ENCODE data around the gene PTPRG. TPM values are rescaled to one million over a fixed set of nuclear protein-coding genes. Genes with fewer than 3 reads are reported as not detected.

PTPRG gene
- total and polyA plus RNA-seq, 2 donors (not counting 3 experiments of a cell fraction or from before 2014, with no cell fraction given), result 8.9 to 39.1 TPM

- CTCF ChIA-PET, result no interaction called here
- no peak overlapping the region for H3K4me3 ChIP-seq (replicated peaks in 1 of 3; ENCODE audit: insufficient read depth in 1 of 3, low read depth in 1 of 3, low read length in 3 of 3)
- H3K27ac ChIP-seq (ENCODE audit: insufficient read depth, low read depth, low read length), result no peak overlapping the region
- no peaks in the 10 kb centered on the region for H4K20me1 ChIP-seq (replicated peaks; ENCODE audit: control insufficient read depth, extremely low read depth, insufficient read depth, low read length)
- H3K4me2 ChIP-seq (ENCODE audit: insufficient read depth, low read length), result no peak overlapping the region
- dilution Hi-C loops (cut with MboI; ENCODE audit: extremely low pct_ligation_motif_present, low sequenced_read_pairs) (no loop called here), intact Hi-C loops (cut with micrococcal nuclease) (no loop called here)
- no peak overlapping the region for H3K9ac ChIP-seq (replicated peaks; ENCODE audit: extremely low read depth, insufficient read depth, low read length)
- no peaks in the 10 kb centered on the region for H3K9me3 ChIP-seq (replicated peaks; ENCODE audit: control insufficient read depth, insufficient read depth, low read length)
- no peaks in the 10 kb centered on the region for H3K9me1 ChIP-seq (replicated peaks; ENCODE audit: control insufficient read depth, extremely low read depth, insufficient read depth, low read length)
- no peak overlapping the region for H2AFZ ChIP-seq (ENCODE audit: low read depth, low read length)
- DNase-seq (ENCODE audit: low read depth, low spot score), result no peak
- POLR2A ChIA-PET, result no interaction called here
- TF ChIP-seq EZH2 (IDR thresholded peaks at IDR 0.05; ENCODE audit: borderline replicate concordance, low read depth, low read length, severe bottlenecking), result no peak
- no peaks in the 10 kb centered on the region for H3K79me2 ChIP-seq (ENCODE audit: control insufficient read depth, insufficient read depth, low read length)
- no peaks in the 10 kb centered on the region for H3K36me3 ChIP-seq (ENCODE audit: control insufficient read depth in 2 of 2, extremely low read depth in 1 of 2, insufficient read depth in 2 of 2, low read length in 2 of 2)
- BruUV-seq (replicated peaks), result no TSS peak
- H3K27me3 ChIP-seq (ENCODE audit: control insufficient read depth in 2 of 2, insufficient read depth in 2 of 2, low read length in 2 of 2), result no peaks in the 10 kb centered on the region
- no peaks in the 10 kb centered on the region for H3K4me1 ChIP-seq (ENCODE audit: control insufficient read depth, extremely low read depth, insufficient read depth, low read length)
- no peak for FAIRE-seq
Observed at GRCh38 chr3:62293051-62293780, 731.8 kb downstream of the PTPRG start.

GRCh38 chr3:62295571-62295970 lies 734.2 kb downstream of the PTPRG start:
- Histone ChIP-seq H3K4me3 (replicated peaks in 1 of 3; ENCODE audit: insufficient read depth in 1 of 3, low read depth in 1 of 3, low read length in 3 of 3) (no peak overlapping the region), H3K9me3 (replicated peaks; ENCODE audit: control insufficient read depth, insufficient read depth, low read length) (no peaks in the 10 kb centered on the region), H4K20me1 (replicated peaks; ENCODE audit: control insufficient read depth, extremely low read depth, insufficient read depth, low read length) (no peaks in the 10 kb centered on the region), H3K4me2 (ENCODE audit: insufficient read depth, low read length) (no peak overlapping the region), H3K27ac (ENCODE audit: insufficient read depth, low read depth, low read length) (no peak overlapping the region), H3K9me1 (replicated peaks; ENCODE audit: control insufficient read depth, extremely low read depth, insufficient read depth, low read length) (peaks cover 6% of the 10 kb centered on the region), H3K9ac (replicated peaks; ENCODE audit: extremely low read depth, insufficient read depth, low read length) (no peak overlapping the region), H3K36me3 (ENCODE audit: control insufficient read depth in 2 of 2, extremely low read depth in 1 of 2, insufficient read depth in 2 of 2, low read length in 2 of 2) (no peaks in the 10 kb centered on the region), H2AFZ (ENCODE audit: low read depth, low read length) (no peak overlapping the region), H3K4me1 (ENCODE audit: control insufficient read depth, extremely low read depth, insufficient read depth, low read length) (no peaks in the 10 kb centered on the region), H3K79me2 (ENCODE audit: control insufficient read depth, insufficient read depth, low read length) (no peaks in the 10 kb centered on the region), H3K27me3 (ENCODE audit: control insufficient read depth in 2 of 2, insufficient read depth in 2 of 2, low read length in 2 of 2) (no peaks in the 10 kb centered on the region)
- FAIRE-seq, result no peak
- CTCF ChIA-PET, result interaction anchor here (1.8 kb wide), 1 partner anchor 264 kb away, joined by 3 read pairs; no protein-coding TSS in a partner anchor
- dilution Hi-C loops (cut with MboI; ENCODE audit: extremely low pct_ligation_motif_present, low sequenced_read_pairs), result no loop called here
- DNase-seq (ENCODE audit: low read depth, low spot score), result no peak
- no TSS peak for BruUV-seq (replicated peaks)
- intact Hi-C loops (cut with micrococcal nuclease), result no loop called here
- POLR2A ChIA-PET, result no interaction called here
- TF ChIP-seq POLR2AphosphoS5 (IDR thresholded peaks at IDR 0.05; ENCODE audit: insufficient read depth, low read depth, low read length) (no peak), POLR2A (IDR thresholded peaks at IDR 0.05; ENCODE audit: low read depth, low read length) (no peak), FOS (IDR thresholded peaks at IDR 0.05; ENCODE audit: borderline replicate concordance, insufficient read depth, low read length) (no peak)
